GM12872 (cell line): ENCODE data around the gene SLK.

Experiments used
- TF ChIP-seq, protein P1 (sequence below): IDR thresholded peaks from 3 replicates; pipeline ENCODE4 v1.5.1; 2011; ENCODE audit warnings: low read depth, mild to moderate bottlenecking, low read length, moderate library complexity; ENCODE audit not compliant: insufficient read depth

SLK gene

DNA sequence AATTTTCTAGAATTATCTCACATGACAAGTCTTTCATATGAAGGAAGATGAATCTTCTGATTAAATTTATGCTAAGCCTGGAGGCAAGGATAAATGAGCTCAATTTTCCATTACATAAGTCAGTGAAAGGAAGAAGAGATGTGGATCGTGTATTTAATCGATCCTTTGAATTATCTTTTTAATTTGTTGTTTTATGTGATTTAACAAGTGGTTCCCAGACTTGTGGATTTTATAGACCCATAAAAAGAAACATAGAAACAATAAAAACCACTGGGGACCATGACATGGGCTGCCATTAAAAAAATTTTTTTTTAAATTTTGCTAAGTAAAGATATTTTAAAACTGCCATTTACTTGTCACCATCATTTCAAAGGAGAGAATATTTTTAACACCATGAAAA lies 45.0 kb downstream of the SLK start:
- TF ChIP-seq, protein P1, sequence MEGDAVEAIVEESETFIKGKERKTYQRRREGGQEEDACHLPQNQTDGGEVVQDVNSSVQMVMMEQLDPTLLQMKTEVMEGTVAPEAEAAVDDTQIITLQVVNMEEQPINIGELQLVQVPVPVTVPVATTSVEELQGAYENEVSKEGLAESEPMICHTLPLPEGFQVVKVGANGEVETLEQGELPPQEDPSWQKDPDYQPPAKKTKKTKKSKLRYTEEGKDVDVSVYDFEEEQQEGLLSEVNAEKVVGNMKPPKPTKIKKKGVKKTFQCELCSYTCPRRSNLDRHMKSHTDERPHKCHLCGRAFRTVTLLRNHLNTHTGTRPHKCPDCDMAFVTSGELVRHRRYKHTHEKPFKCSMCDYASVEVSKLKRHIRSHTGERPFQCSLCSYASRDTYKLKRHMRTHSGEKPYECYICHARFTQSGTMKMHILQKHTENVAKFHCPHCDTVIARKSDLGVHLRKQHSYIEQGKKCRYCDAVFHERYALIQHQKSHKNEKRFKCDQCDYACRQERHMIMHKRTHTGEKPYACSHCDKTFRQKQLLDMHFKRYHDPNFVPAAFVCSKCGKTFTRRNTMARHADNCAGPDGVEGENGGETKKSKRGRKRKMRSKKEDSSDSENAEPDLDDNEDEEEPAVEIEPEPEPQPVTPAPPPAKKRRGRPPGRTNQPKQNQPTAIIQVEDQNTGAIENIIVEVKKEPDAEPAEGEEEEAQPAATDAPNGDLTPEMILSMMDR = no peak

DNA sequence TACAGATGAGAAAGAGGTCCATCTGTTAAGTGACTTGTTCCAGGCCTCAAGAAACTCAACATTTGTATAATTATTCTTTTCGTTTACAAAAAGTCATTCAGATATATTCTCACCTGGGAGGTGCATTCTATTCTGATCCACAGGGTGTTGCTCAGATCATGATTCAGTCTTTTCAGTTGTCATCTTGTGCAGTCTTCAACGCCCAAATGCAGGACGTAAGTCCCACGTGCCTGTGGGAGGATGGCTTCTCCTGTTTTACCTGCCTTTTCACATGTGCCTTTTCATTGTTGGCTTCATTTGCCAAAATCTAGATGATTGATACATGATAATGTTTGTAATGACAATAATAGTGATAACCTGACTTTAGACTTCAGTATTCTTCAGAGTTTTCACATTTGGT lies 46.5 kb downstream of the SLK start:
- TF ChIP-seq, protein P1 = no peak

DNA sequence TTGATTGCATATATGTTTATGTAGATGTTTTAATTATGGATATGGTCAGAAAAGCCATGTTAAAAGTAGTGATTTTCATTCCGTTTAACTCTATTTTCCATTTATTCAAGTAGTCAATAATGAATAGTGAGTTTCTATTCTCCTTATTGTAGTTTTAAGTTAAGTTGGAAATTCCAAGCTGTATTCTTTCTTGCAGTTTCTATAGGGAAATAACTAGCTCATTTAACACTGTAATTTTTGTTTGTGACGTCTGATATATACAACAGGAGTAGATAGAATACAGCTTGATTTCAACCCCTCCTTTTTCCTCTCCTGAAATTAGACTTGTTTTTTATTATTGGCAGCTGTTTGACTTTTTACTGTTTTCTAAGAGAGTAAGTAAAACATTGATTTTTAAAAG lies 47.2 kb downstream of the SLK start:
- TF ChIP-seq, protein P1 = no peak

DNA sequence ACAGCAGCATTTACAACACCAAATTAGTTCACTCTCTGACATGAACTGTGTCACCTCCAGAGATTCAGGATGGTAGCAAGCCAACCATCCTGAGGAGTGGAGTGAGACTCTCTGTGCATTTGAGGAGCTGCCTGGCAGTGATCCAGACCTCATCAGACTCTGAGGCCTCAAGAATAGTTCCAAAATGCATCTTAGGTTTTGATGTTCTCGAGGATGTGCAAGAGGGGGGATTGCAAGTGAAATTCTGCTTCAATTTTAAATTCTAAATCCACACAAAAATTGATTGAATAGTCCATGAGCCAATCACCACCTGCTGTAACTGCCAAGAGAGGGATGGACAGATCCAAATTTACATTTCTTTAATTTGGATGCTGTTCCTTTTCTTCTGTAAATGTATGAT lies 49.7 kb downstream of the SLK start:
- TF ChIP-seq, protein P1 = no peak

DNA sequence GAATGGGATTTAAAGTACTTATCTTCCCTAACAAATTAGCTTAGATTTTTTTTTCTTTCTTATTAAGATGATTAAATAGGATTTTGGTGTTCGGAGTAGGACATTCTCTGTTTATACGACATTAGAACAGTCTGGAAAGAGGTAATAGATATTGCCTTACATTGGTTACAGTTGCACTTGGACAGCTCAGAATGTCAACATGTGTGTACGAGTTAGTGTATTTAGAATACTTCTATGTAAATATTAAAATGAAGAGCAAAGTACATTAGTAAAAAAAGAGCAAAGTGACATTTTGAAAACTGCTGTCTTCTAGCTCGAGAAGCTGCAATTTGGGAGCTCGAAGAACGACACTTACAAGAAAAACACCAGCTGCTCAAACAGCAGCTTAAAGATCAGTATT lies 51.5 kb downstream of the SLK start:
- TF ChIP-seq, protein P1 = no peak

DNA sequence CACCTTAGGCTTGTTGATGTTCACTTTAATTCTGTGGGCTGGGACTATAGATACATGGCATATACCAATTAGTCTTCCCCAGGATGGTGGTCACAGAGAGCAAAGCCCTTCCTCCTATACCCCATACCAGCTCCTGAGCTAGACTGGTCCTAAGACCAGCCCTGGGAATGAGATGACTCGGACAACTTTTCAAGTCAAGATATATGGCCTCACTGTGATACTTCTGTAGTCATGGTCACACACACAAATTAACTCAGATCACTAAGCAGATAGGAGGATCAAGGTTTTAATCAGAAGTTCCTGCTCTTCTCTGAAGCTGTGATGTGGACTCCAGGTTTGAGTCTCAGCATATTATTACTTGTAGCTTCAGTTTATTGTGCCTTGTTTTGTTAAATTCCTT lies 53.1 kb downstream of the SLK start:
- TF ChIP-seq, protein P1 = no peak

DNA sequence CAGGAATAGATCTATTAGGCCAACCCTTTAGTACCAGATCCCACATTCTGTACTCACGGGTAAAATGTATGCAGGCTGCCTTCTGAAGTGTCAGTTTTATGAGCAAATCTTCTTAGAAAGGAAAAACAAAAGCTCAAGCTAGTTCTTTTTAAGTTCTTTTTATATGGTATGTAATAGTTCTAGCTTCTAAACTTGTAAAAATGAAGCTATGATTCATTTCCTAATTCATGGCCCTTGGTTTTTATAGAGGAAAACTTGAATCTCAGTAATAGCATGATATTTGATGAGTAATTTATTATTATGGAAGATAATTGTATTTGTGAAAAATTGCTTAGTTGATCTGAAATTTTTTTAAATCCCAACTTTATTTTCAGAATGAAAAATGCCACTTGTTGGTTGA lies 54.3 kb downstream of the SLK start:
- TF ChIP-seq, protein P1 = no peak

DNA sequence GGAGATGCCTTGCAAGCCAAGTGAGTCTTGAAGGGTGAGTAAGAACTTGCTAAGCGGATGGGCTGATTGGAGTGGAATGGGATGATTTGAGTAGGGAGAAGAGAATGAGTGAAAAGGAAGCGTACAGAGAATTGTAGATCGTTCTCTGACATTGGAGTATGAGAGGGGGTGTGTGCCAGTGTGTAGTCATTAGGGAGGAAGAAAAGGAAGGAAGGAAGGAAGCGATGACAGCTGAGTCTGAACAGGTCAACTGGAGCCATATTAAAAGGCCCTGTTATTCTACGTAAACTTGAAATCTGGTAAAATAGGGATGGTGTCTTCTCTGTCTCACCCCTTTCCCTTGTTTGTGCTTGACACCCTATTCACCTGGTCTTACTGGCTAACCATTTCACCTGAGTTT lies 55.1 kb downstream of the SLK start:
- TF ChIP-seq, protein P1 = no peak
